Right cardiac atrium (tissue), 5 donors: Measurements from ENCODE around the gene CTNND2. TPM values are rescaled to one million over a fixed set of nuclear protein-coding genes. Genes with fewer than 3 reads are reported as not detected.

Experiments
- ATAC-seq, 2 donors: fragments of 200-7000 bp; cut with Tn5 transposase; one replicate each; pipeline versions ENCODE4 v1.8.0 to v1.9.1; 2020; ENCODE audit warnings: moderate library complexity in 2 of 2, mild to moderate bottlenecking in 1 of 2
- DNase-seq, 3 donors: peaks; one replicate each; pipeline ENCODE4 v3.0.0-alpha.2; 2020
- H3K27ac ChIP-seq: one replicate; pipeline ENCODE4 v1.5.1; 2013; ENCODE audit warnings: mild to moderate bottlenecking, low read length, control low read depth, moderate library complexity
- H3K27me3 ChIP-seq: one replicate; pipeline ENCODE4 v1.6.1; 2013; ENCODE audit not compliant: control insufficient read depth, insufficient read depth
- H3K4me1 ChIP-seq: one replicate; pipeline ENCODE4 v1.6.1; 2013; ENCODE audit warnings: low read length; ENCODE audit not compliant: control insufficient read depth, insufficient read depth
- H3K4me3 ChIP-seq: one replicate; pipeline ENCODE4 v1.5.1; 2013; ENCODE audit warnings: low read length, control low read depth
- H3K9me3 ChIP-seq: one replicate; pipeline ENCODE4 v1.6.1; 2013; ENCODE audit warnings: low read length; ENCODE audit not compliant: control insufficient read depth
- WGBS: extraction: QIAGEN DNeasy Blood & Tissue Kit; methylation state at CpG from one replicate; pipeline ENCODE4 v1.1.7; 2013; 5-methylcytosine and 5-hydroxymethylcytosine counted together
- intact Hi-C, 4 donors: fragments of 100-400 bp; cut with DNase I; formaldehyde crosslinking; loops; one replicate each; pipeline versions ENCODE4 v1.11.0 to v1.14.0; 2022 to 2023
- polyA plus RNA-seq: library from polyadenylated mRNA; stranded (reverse); fragments of 200-250 nt; gene quantifications from one replicate; pipeline ENCODE4 v1.2.3, GENCODE V29; 2013
- total RNA-seq, 4 donors: library from RNA; stranded (reverse); fragmentation: NEBNext Ultra II Directional; extraction: Animal tissue kit (Norgen Biotek cat#: 25700); gene quantifications; one replicate each; pipeline ENCODE4 v1.2.1, GENCODE V29; 2021
- donor health status: healthy with polysubstance abuse.
- donor health status: DM: no; HTN: yes; CAD: no.
- donor health status: DM: no; HTN: no; CAD: no.
- donor health status: DM: no; HTN: yes; CAD: no; lungs with severe emphysema.
- donor health status: DM: yes; HTN: yes; CAD: no.

The CTNND2 gene
- total and polyA plus RNA-seq, 5 donors: 2.6 to 14.0 (median 4.8) TPM

DNA sequence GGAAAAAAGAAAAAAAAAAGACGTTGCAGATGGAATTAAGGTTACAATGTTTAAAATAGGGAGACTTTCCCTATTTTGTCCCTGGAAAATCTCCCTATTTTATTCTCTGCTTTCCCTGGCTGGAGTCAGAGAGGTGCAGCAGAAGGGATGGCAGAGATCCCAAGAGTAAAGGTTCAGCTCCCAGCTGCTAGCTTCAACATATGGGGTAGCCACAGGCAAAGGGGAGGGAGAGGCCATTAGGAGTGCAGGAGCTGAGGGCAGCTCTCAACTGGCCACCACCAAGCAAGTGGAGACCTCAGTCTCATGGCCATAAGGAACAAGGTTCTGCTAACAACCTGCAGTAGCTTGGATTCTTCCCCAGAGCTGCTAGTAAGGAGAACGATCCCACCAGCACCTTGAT lies 776.2 kb downstream of the CTNND2 start:
- intact Hi-C loops: no loop called here
- 87% methylated on average over 2 of the region's 2 CpGs for WGBS

DNA sequence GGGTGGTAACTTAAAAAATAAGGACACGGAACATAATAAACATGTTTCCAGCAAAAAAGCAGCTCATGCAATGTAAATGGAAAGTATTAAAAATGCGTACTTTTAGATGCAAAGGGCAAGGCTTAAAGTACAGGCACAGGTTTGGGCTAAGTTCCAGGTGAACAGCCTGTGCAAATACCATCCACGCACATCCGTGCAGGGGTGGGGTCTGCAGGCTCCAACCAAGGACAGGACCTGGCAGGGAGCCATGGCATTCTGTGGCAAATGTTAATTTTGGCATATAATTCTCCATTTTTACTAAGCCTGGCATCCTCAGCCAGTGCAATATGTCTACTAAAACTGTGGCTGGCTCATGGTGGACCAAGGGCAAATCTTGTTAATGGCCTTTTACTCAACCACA lies 777.4 kb downstream of the CTNND2 start:
- 82% methylated on average over 4 of the region's 4 CpGs for whole genome bisulfite sequencing
- no peak overlapping the region for H3K4me3 ChIP-seq
- ATAC-seq (no peak), DNase-seq (no peak)
- H3K4me1 ChIP-seq: no peaks in the 10 kb centered on the region
- no peaks in the 10 kb centered on the region for H3K27me3 ChIP-seq
- intact Hi-C loops: no loop called here
- no peak overlapping the region for H3K27ac ChIP-seq
- H3K9me3 ChIP-seq: no peaks in the 10 kb centered on the region

More for the DNA sequence above, 776.2 kb downstream of the CTNND2 start:
- ATAC-seq (no peak), DNase-seq (no peak)
- Histone ChIP-seq H3K27ac (no peak overlapping the region), H3K4me3 (no peak overlapping the region), H3K9me3 (no peaks in the 10 kb centered on the region), H3K4me1 (no peaks in the 10 kb centered on the region), H3K27me3 (no peaks in the 10 kb centered on the region)

DNA sequence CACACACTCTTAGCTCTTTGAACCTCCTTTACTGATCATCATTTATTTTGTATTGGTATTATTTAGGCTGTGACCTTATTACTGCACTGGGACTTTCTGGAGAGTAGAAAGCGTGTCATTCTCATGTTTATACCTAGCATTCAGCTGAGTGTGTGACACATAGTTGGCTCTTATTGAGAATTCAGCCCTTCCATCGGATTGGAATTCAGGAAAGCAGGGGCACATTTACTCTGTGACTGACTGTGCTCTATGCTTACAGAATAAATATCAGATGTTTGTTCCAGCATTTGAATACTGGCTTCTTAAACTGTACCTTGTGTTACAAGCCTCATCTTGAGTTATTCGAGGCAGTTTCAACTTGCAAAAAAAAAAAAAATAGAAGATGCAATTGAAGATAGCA lies 782.4 kb downstream of the CTNND2 start:
- no peaks in the 10 kb centered on the region for H3K27me3 ChIP-seq
- DNase-seq (no peak), ATAC-seq (no peak)
- 51% methylated on average over 3 of the region's 3 CpGs for WGBS
- H3K4me1 ChIP-seq: no peaks in the 10 kb centered on the region
- no peak overlapping the region for H3K4me3 ChIP-seq
- no peaks in the 10 kb centered on the region for H3K9me3 ChIP-seq
- intact Hi-C loops: no loop called here
- no peak overlapping the region for H3K27ac ChIP-seq

DNA sequence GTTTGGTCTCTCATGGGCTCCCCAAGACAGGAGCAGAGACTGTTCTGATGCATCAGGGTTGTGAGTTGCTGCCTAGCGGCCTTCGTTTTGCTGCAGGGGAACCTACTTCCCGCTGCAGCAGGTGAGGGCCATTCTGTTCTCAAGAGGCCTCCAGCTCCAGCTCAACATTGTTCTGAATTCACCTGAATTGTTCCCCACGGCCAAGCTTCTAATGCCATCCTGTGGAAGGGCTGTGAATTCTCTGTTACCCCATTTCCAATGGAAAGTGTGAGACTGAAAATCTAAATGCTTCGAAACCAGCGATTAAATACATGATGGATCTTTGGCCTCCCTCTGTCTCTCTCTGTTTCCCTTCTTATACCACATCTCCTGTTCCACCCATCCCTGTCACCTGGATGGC lies 794.1 kb downstream of the CTNND2 start:
- intact Hi-C loops: no loop called here

DNA sequence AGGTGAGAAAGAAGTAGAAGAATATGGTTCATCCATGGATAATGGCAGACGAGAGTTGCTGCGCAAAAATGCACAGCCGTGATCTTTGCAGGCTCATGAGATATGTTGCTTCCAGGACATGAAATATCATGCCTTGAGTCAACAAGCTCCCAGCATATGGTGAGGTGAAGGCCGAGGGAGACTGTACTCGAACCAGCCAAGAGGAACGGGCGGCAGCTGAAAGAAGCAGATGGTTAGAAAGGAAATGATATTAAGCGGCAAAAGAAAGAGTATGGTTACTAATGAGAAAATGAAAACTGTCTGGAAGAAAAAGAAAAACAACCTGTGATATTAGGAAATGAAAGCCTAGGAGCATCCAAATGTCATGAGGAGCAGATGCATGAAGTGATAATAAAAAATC lies 798.5 kb downstream of the CTNND2 start:
- Histone ChIP-seq H3K27ac (no peak overlapping the region), H3K9me3 (no peaks in the 10 kb centered on the region), H3K4me3 (no peak overlapping the region), H3K27me3 (no peaks in the 10 kb centered on the region), H3K4me1 (no peaks in the 10 kb centered on the region)
- intact Hi-C loops: no loop called here
- WGBS: 89% methylated on average over 8 of the region's 8 CpGs
- DNase-seq (no peak), ATAC-seq (no peak)

More for the DNA sequence above, 794.1 kb downstream of the CTNND2 start:
- ATAC-seq: no peak
- no peak for DNase-seq
- no peaks in the 10 kb centered on the region for H3K4me1 ChIP-seq
- no peaks in the 10 kb centered on the region for H3K27me3 ChIP-seq
- no peak overlapping the region for H3K27ac ChIP-seq
- H3K9me3 ChIP-seq: peaks cover 1% of the 10 kb centered on the region
- no peak overlapping the region for H3K4me3 ChIP-seq
- 77% methylated on average over 6 of the region's 6 CpGs for WGBS

DNA sequence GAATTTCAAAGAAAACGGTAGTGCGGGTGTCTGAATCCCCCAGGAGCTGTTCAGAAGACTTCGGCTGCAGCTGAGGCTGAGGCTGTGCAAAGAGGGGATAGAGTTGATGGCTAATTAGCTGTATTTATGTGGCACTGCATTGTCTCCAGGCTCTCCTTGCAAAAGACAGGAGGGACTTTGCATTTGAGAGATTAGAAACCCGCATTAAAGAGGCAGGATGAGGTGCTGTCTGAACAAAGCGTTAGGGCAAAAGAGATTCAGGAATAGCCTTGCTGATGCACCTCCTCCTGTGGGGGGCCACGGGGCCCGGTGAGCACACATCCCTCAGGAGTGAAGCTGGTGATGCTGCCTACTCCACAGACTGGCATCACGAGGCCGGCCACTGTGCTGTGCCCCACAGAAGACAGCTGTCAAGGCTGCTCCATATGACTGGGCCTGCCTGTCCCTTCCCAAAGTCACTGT lies 799.6 kb downstream of the CTNND2 start:
- DNase-seq (no peak), ATAC-seq (no peak)
- Histone ChIP-seq H3K4me3 (no peak overlapping the region), H3K27me3 (no peaks in the 10 kb centered on the region), H3K27ac (no peak overlapping the region), H3K4me1 (no peaks in the 10 kb centered on the region), H3K9me3 (no peaks in the 10 kb centered on the region)
- WGBS: 76% methylated on average over 9 of the region's 9 CpGs
- intact Hi-C loops: no loop called here

DNA sequence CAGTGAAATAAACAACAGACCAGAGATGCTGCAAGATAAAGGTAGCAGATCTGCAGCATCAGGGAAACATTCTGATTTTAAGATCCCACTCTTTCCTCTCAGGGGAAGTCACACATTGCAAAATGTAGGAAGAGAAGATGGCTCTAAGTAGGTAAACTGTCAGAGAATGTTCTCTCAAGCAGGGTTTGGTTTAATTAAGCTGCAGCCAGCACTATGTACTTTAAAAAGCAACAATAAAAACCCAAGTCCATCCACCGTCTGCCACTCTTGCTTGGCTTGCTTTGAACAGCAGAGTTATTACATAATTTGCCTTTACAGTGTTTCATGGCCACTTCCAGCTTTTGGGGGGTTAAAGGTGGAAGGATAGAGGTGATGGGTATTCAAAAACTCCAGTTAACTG lies 800.0 kb downstream of the CTNND2 start:
- ATAC-seq (no peak), DNase-seq (no peak)
- Histone ChIP-seq H3K27me3 (no peaks in the 10 kb centered on the region), H3K9me3 (no peaks in the 10 kb centered on the region), H3K4me3 (no peak overlapping the region), H3K27ac (no peak overlapping the region), H3K4me1 (no peaks in the 10 kb centered on the region)
- 49% methylated on average over 1 of the region's 1 CpG for WGBS
- intact Hi-C loops: no loop called here

DNA sequence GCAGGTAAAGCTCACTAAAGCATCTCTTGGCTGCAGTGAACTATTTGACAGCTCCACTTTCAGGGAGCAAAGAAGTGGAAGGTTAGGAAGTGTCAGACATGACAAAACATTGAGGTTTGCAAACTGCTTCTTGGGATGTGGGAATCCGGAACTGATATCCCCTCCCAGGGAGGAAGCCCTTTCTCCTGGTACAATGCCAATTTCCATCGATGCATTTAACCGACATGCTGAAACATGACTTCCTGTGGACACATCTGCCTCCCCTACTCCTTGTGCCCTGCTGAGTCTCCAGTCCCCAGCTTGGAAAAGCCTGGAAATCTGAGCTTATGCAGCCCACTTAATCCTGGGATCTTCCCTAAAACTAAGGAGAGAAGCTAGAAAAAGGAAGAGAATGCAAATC lies 820.1 kb downstream of the CTNND2 start:
- intact Hi-C loops: no loop called here
- ATAC-seq (no peak), DNase-seq (no peak)
- Histone ChIP-seq H3K27ac (no peak overlapping the region), H3K4me3 (no peak overlapping the region), H3K9me3 (peaks cover 2% of the 10 kb centered on the region), H3K27me3 (no peaks in the 10 kb centered on the region), H3K4me1 (no peaks in the 10 kb centered on the region)
- 26% methylated on average over 3 of the region's 3 CpGs for WGBS

DNA sequence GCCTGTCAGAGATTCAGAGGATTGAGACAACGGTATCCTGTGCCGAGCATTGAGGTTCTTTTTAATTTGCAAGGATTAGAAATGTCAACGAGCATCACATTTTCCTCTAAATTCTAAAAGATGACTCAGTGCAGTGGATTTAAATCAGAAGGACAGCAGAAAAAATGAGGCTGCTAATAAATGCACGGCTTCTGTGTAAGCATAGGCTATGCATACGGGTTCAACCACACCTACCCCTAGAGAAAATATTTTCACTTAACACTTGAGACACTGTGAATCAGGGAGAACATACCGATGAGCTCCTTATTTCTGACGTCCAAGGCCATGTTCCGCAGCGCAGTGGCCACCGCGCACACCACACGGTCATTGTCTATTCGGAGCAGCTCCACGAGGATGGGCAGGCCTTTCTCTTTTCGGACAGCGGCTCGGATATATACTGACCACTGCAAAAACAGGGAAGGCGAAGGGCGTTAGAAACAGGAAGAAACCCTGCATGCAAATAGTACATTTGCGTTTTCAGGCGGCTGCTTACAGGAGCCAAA lies 821.8 kb downstream of the CTNND2 start:
- WGBS: 89% methylated on average over 21 of the region's 21 CpGs
- no peak for ATAC-seq
- intact Hi-C loops: no loop called here

DNA sequence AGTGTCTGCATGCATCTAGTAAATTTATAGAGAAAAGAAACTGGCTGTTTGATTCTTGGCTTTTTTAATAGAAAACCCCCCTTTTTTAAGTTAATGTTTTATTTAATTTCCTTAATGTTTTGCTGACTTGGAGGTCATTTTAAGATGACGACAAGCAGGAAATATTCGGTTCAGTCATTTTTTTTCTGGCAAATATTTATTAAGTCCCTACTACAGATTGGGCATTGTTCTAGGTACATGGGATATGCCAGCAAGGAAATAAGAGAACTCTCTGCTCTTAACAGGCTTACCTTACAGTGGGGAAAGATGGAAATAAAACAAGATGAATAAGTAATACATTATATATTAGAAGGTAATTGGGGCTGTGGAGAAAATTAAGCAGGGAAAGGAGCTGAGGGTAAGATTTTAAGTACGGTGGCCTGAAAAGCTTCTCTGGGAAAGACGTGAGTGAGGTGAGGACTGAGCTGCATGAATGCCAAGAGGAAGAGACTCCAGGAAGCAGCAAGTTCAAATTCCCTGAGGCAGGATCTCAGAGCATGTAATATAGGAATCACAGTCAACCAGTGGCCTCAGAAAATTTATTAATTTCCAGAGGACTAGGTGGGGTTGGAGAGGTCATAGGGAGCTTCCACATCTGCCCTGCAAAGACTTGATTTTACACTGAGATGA lies 827.2 kb downstream of the CTNND2 start:
- Histone ChIP-seq H3K9me3 (no peaks in the 10 kb centered on the region), H3K27ac (no peak overlapping the region), H3K27me3 (no peaks in the 10 kb centered on the region), H3K4me1 (no peaks in the 10 kb centered on the region), H3K4me3 (no peak overlapping the region)
- WGBS: 64% methylated on average over 4 of the region's 4 CpGs
- no peak for ATAC-seq
- intact Hi-C loops: no loop called here
- DNase-seq: no peak

More for the DNA sequence above, 821.8 kb downstream of the CTNND2 start:
- no peak overlapping the region for H3K4me3 ChIP-seq
- DNase-seq: no peak
- H3K27ac ChIP-seq: no peak overlapping the region
- no peaks in the 10 kb centered on the region for H3K4me1 ChIP-seq
- no peaks in the 10 kb centered on the region for H3K9me3 ChIP-seq
- H3K27me3 ChIP-seq: no peaks in the 10 kb centered on the region

DNA sequence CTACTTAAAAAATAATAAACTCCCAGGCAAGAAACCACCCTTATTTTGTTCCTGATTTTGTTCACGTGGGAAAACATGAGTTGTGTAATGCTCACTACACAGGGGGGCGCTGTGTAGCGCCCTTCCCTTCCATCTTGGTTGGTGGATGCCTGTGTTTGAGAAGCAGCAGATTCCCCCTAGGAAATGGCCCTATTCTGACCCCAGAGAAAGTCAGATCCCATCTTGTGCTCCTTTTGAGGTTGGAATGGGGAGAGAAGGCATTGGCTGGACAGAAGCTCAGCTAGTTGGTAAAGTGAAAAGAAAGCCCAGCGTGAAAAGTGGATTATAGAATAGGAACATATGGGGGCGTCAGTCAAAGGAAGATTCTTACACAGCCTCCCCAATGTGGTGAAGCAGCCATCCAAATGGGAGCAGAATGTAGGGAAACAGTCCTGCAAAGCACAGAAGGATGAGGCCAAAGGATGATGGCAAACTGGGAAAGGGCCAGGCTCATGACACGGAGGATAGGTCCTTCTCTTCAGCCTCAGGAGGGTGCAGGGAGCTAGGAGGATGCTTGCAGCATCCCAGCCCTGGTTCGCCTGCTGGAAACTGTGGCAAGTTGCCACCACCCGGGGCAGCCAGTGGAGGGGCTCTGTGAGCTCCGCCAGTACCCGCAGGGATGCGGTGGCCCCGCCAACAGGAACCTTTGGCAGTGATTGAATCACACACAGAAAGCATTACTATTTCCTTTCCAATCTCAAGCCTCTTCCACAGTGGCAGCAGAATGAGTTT lies 829.0 kb downstream of the CTNND2 start:
- Histone ChIP-seq H3K4me1 (no peaks in the 10 kb centered on the region), H3K27me3 (no peaks in the 10 kb centered on the region), H3K9me3 (no peaks in the 10 kb centered on the region), H3K27ac (no peak overlapping the region), H3K4me3 (no peak overlapping the region)
- intact Hi-C loops: no loop called here
- ATAC-seq: no peak
- WGBS: 71% methylated on average over 12 of the region's 12 CpGs
- DNase-seq: no peak
